GM12878 (cell line): ENCODE results near the gene ACOT7. TPM values are rescaled to one million over a fixed set of nuclear protein-coding genes. Genes with fewer than 3 reads are reported as not detected.

Experiments used
- ATAC-seq: fragments of 200-7000 bp; cut with Tn5 transposase; 3 replicates; pipeline ENCODE4 v1.9.1; 2020; ENCODE audit warnings: mild to moderate bottlenecking, moderate library complexity
- BruUV-seq: library from RNA; stranded (reverse); fragments of 400-500 nt; replicated peaks from 2 replicates; lab custom pipeline; 2021; lab: Mats Ljungman, UMichigan
- CTCF ChIA-PET: fragments of 300-600 bp; sonication (Branson Sonifier 250); formaldehyde crosslinking; extraction: SDS; loops from one replicate; lab custom pipeline; 2021; ENCODE audit warnings: inconsistent platforms; lab: Yijun Ruan, JAX
- POLR2A ChIA-PET: fragments of 350-600 bp; formaldehyde crosslinking; extraction: SDS; loops from one replicate; lab custom pipeline; 2021; ENCODE audit warnings: inconsistent platforms; lab: Charles Lee
- RAD21 ChIA-PET: fragments of 300-600 bp; sonication (Branson Sonifier 250); formaldehyde crosslinking; loops from one replicate; lab custom pipeline; 2023; ENCODE audit warnings: antibody characterized with exemption; ENCODE audit not compliant: unreplicated experiment; lab: Charles Lee
- SMC1A ChIA-PET: fragments of 300-600 bp; sonication (Branson Sonifier 250); formaldehyde crosslinking; loops from one replicate; lab custom pipeline; 2023; ENCODE audit not compliant: unreplicated experiment, uncharacterized antibody; lab: Charles Lee
- DNase-seq: peaks from one replicate; pipeline ENCODE4 v3.0.0-alpha.2; 2011; ENCODE audit warnings: low read depth, low spot score
- FAIRE-seq: peaks from 3 replicates; lab custom pipeline; 2011; peaks lifted over from hg19 to GRCh38; lab: Jason Lieb, UNC
- H2AFZ ChIP-seq: 2 replicates; pipeline ENCODE4 v1.6.0; 2011; ENCODE audit warnings: low read depth, low read length, control low read depth; ENCODE audit not compliant: control insufficient read depth
- H3K27ac ChIP-seq: 2 replicates; pipeline ENCODE4 v1.5.1; 2011; ENCODE audit warnings: control low read depth; ENCODE audit not compliant: control insufficient read depth, insufficient read depth
- H3K27me3 ChIP-seq, 2 experiments: replicated peaks in 1 of 2; 2 replicates each; pipeline versions ENCODE4 v1.6.0 to v1.6.1; 2011; ENCODE audit warnings: low read length in 1 of 2; ENCODE audit not compliant: control insufficient read depth in 2 of 2, insufficient read depth in 2 of 2
- H3K36me3 ChIP-seq, 2 experiments: 2 replicates each; pipeline ENCODE4 v1.5.1; 2011; ENCODE audit warnings: low read length in 1 of 2; ENCODE audit not compliant: control insufficient read depth in 2 of 2, insufficient read depth in 2 of 2
- H3K4me1 ChIP-seq: 2 replicates; pipeline ENCODE4 v1.6.1; 2011; ENCODE audit warnings: mild to moderate bottlenecking, low read length, moderate library complexity, mixed read lengths; ENCODE audit not compliant: control insufficient read depth, insufficient read depth
- H3K4me2 ChIP-seq: 2 replicates; pipeline ENCODE4 v1.6.0; 2011; ENCODE audit warnings: control low read depth; ENCODE audit not compliant: control insufficient read depth, insufficient read depth
- H3K4me3 ChIP-seq: fragments of 200-600 bp; sonication (generic); 2 replicates; pipeline ENCODE4 v1.5.1; 2016
- H3K79me2 ChIP-seq: 2 replicates; pipeline ENCODE4 v1.6.0; 2011; ENCODE audit warnings: low read length; ENCODE audit not compliant: control insufficient read depth, insufficient read depth
- H3K9ac ChIP-seq: 2 replicates; pipeline ENCODE4 v1.8.0; 2011; ENCODE audit warnings: low read length, control low read depth, mixed read lengths; ENCODE audit not compliant: control insufficient read depth, insufficient read depth
- H3K9me3 ChIP-seq: replicated peaks from 3 replicates; pipeline ENCODE4 v1.5.1; 2011; ENCODE audit warnings: mild to moderate bottlenecking, low read length; ENCODE audit not compliant: control insufficient read depth, insufficient read depth
- H4K20me1 ChIP-seq: 2 replicates; pipeline ENCODE4 v1.6.0; 2011; ENCODE audit not compliant: control insufficient read depth, insufficient read depth
- CBX5 ChIP-seq: sonication (generic); IDR thresholded peaks from 2 replicates; pipeline ENCODE4 v1.6.1; 2016; ENCODE audit warnings: low read depth, moderate library complexity, mild to moderate bottlenecking, inconsistent platforms
- CHD4 ChIP-seq: fragments of 200-600 bp; sonication (generic); IDR thresholded peaks from 2 replicates; pipeline ENCODE4 v1.6.1; 2016; ENCODE audit warnings: mild to moderate bottlenecking
- CREM ChIP-seq: IDR thresholded peaks from 2 replicates; pipeline ENCODE4 v1.6.1; 2014; ENCODE audit warnings: antibody characterized with exemption, low read depth
- EGR1 ChIP-seq, 2 experiments: IDR thresholded peaks; 1 replicate in 1 of 2; 2 replicates in 1 of 2; pipeline ENCODE4 v1.6.1; 2011 to 2012; ENCODE audit warnings: low read depth in 2 of 2, low read length in 2 of 2, borderline replicate concordance in 1 of 2, mild to moderate bottlenecking in 1 of 2, moderate library complexity in 1 of 2
- HDAC6 ChIP-seq: fragments of 200-600 bp; sonication (generic); IDR thresholded peaks from one replicate; pipeline ENCODE4 v1.8.0; 2017; ENCODE audit warnings: antibody characterized with exemption; ENCODE audit not compliant: unreplicated experiment
- IKZF1 ChIP-seq: fragments of 450-650 bp; conservative IDR thresholded peaks from 2 replicates; pipeline ENCODE4 v1.6.1; 2017; ENCODE audit warnings: antibody characterized with exemption, mild to moderate bottlenecking
- JUNB ChIP-seq: IDR thresholded peaks from 2 replicates; pipeline ENCODE4 v1.6.1; 2016; ENCODE audit warnings: antibody characterized with exemption, mild to moderate bottlenecking
- LARP7 ChIP-seq: fragments of 450-650 bp; IDR thresholded peaks from 2 replicates; pipeline ENCODE4 v1.6.1; 2017; ENCODE audit warnings: mild to moderate bottlenecking
- MEF2A ChIP-seq: IDR thresholded peaks from 2 replicates; pipeline ENCODE4 v1.6.1; 2011; ENCODE audit warnings: low read depth, mild to moderate bottlenecking, low read length, moderate library complexity; ENCODE audit not compliant: insufficient read depth
- MTA2 ChIP-seq: fragments of 450-650 bp; IDR thresholded peaks from 2 replicates; pipeline ENCODE4 v1.6.1; 2016; ENCODE audit warnings: low read depth, mild to moderate bottlenecking, moderate library complexity
- POLR2AphosphoS2 ChIP-seq: IDR thresholded peaks from 2 replicates; pipeline ENCODE4 v1.6.1; 2011; ENCODE audit warnings: low read depth, mild to moderate bottlenecking, low read length, improper control_type of control experiment, moderate library complexity
- SREBF2 ChIP-seq: IDR thresholded peaks from 2 replicates; pipeline ENCODE4 v1.6.1; 2012; ENCODE audit warnings: mild to moderate bottlenecking, low read length
- SRF ChIP-seq, 2 experiments: IDR thresholded peaks; 2 replicates each; pipeline ENCODE4 v1.6.1; 2011; ENCODE audit warnings: low read depth in 2 of 2, low read length in 2 of 2, mild to moderate bottlenecking in 1 of 2, moderate library complexity in 1 of 2
- STAT1 ChIP-seq: fragments of 450-650 bp; conservative IDR thresholded peaks from 2 replicates; pipeline ENCODE4 v1.6.1; 2014; ENCODE audit warnings: antibody characterized with exemption, mild to moderate bottlenecking
- STAT3 ChIP-seq: IDR thresholded peaks from 2 replicates; pipeline ENCODE4 v1.6.1; 2011; ENCODE audit warnings: low read depth, low read length, improper control_type of control experiment
- TARDBP ChIP-seq: IDR thresholded peaks from 2 replicates; pipeline ENCODE4 v1.6.1; 2016; ENCODE audit warnings: borderline replicate concordance
- ZNF24 ChIP-seq: fragments of 450-650 bp; IDR thresholded peaks from 2 replicates; pipeline ENCODE4 v1.6.1; 2017; ENCODE audit warnings: antibody characterized with exemption, mild to moderate bottlenecking
- ZNF274 ChIP-seq: IDR thresholded peaks from one replicate; pipeline ENCODE4 v1.8.0; 2011; ENCODE audit not compliant: insufficient read length, insufficient read depth
- WGBS: methylation state at CpG from one replicate; pipeline ENCODE4 v1.1.6; 2016; ENCODE audit warnings: low lambda C conversion rate; ENCODE audit not compliant: insufficient replicate concordance, insufficient coverage; ENCODE audit errors: missing lambda C conversion rate; 5-methylcytosine and 5-hydroxymethylcytosine counted together
- in situ Hi-C: fragments of 300-500 bp; cut with MboI; formaldehyde crosslinking; loops from 9 replicates; pipeline ENCODE4 v1.14.3; 2018; ENCODE audit warnings: mixed read lengths
- intact Hi-C: fragments of 100-400 bp; cut with micrococcal nuclease; formaldehyde crosslinking; loops from one replicate; pipeline ENCODE4 v1.14.2; 2022; ENCODE audit not compliant: unreplicated experiment
- polyA plus RNA-seq, 11 experiments: library from polyadenylated mRNA; depleted of rRNA in 4 of 11; unstranded in 6 of 11; stranded (reverse) in 5 of 11; fragments of >200 nt; fragmentation: Nextera tagmentation in 4 of 11; fragmentation: Illumina TruSeq in 1 of 11; extraction: Ambion mirVana in 4 of 11; extraction: Trizol in 1 of 11; gene quantifications; 1 replicate in 1 of 11; 2 replicates in 10 of 11; pipeline versions ENCODE4 v1.2.1 to v1.2.3, GENCODE V29; 2011 to 2016; ENCODE audit warnings: inconsistent platforms in 2 of 11, missing spikeins in 2 of 11, low read depth in 1 of 11
- total RNA-seq, 4 experiments: library from RNA; depleted of rRNA in 3 of 4; stranded (reverse); fragments of >200 nt in 3 of 4; fragmentation: Illumina TruSeq in 1 of 4; extraction: Trizol in 1 of 4; gene quantifications; 2 replicates each; pipeline versions ENCODE4 v1.2.1 to v1.2.3, GENCODE V29; 2013 to 2021
- TF ChIP-seq, protein P1 (sequence below): IDR thresholded peaks from 2 replicates; pipeline ENCODE4 v1.6.1; 2011; ENCODE audit warnings: borderline replicate concordance, low read depth, mild to moderate bottlenecking, moderate library complexity, mixed read lengths, low read length; ENCODE audit not compliant: insufficient read depth; ENCODE audit errors: extremely low read length
- TF ChIP-seq, protein P2 (sequence below), 3 experiments: IDR thresholded peaks in 2 of 3; conservative IDR thresholded peaks in 1 of 3; 2 replicates each; pipeline ENCODE4 v1.5.1; 2011; ENCODE audit warnings: low read depth in 3 of 3, low read length in 3 of 3, mild to moderate bottlenecking in 3 of 3, control low read depth in 2 of 3, moderate library complexity in 2 of 3, inconsistent platforms in 1 of 3, mixed read lengths in 1 of 3; ENCODE audit not compliant: control insufficient read depth in 2 of 3, insufficient read depth in 1 of 3; ENCODE audit errors: extremely low read depth in 1 of 3
- TF ChIP-seq, protein P3 (sequence below): fragments of 450-650 bp; IDR thresholded peaks from 2 replicates; pipeline ENCODE4 v1.6.1; 2017; ENCODE audit warnings: borderline replicate concordance

ACOT7 gene
- total and polyA plus RNA-seq, 10 of the 15 experiments (the other 5 are each of a cell fraction or from before 2014, with no cell fraction given), result 8.9 to 206 (median 61.2) TPM

DNA sequence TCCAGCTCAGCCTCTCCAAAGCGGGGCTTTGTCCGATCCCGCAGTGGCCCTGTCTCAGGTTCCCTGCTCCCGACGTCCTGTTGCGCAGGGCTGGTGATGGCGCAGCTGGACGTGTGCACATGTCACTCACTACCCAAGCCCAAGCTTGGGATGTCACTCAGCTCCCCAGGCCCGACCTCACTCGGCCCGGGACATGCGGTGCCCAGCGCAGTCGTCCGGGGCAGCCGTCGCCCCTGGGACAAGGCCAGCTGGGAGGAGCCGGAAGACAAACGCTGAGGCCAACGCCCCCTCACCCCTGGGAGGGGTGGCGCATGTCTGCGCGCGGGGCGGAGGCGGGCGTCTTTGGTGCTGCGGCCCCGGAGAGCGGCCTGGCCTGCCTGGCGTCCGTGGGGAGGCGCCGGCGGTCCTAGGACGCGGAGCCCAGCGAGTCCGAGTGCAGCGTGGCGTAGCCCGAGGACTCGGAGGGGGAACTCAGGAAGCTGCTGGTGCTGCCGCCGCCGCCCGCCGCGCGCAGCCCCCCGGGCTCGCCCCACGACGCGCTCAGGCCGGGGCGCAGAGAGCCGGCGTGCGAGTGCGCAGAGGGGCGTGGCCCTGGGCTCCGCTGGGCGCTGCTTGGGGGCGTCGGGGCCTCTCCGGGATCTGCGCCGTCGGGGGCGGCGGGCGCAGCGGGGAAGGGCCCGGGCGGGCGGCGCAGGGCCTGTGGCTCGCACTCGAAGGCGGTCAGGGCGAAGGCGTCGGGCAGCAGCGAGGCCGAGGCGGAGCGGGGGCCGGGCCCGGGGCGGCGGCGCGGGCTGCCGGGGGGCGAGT, 144.4 kb downstream of the ACOT7 start:
- 14% methylated on average over 51 of the region's 96 CpGs for WGBS
- no peak for TF ChIP-seq MTA2
- TF ChIP-seq STAT1, result no peak
- no peak for TF ChIP-seq STAT3
- TF ChIP-seq, protein P1, sequence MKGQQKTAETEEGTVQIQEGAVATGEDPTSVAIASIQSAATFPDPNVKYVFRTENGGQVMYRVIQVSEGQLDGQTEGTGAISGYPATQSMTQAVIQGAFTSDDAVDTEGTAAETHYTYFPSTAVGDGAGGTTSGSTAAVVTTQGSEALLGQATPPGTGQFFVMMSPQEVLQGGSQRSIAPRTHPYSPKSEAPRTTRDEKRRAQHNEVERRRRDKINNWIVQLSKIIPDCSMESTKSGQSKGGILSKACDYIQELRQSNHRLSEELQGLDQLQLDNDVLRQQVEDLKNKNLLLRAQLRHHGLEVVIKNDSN, result no peak
- TF ChIP-seq IKZF1, result 0 out of 2 replicates have a peak, but pooled peaks have one; percentile 27
- no peak for TF ChIP-seq POLR2AphosphoS2
- no peak for TF ChIP-seq ZNF274
- no peak for TF ChIP-seq CBX5
- no peak for TF ChIP-seq CREM
- no peak for TF ChIP-seq SRF (IDR thresholded peaks at IDR 0.05; ENCODE audit: low read depth in 2 of 2, low read length in 2 of 2)
- TF ChIP-seq, protein P2, sequence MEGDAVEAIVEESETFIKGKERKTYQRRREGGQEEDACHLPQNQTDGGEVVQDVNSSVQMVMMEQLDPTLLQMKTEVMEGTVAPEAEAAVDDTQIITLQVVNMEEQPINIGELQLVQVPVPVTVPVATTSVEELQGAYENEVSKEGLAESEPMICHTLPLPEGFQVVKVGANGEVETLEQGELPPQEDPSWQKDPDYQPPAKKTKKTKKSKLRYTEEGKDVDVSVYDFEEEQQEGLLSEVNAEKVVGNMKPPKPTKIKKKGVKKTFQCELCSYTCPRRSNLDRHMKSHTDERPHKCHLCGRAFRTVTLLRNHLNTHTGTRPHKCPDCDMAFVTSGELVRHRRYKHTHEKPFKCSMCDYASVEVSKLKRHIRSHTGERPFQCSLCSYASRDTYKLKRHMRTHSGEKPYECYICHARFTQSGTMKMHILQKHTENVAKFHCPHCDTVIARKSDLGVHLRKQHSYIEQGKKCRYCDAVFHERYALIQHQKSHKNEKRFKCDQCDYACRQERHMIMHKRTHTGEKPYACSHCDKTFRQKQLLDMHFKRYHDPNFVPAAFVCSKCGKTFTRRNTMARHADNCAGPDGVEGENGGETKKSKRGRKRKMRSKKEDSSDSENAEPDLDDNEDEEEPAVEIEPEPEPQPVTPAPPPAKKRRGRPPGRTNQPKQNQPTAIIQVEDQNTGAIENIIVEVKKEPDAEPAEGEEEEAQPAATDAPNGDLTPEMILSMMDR (IDR thresholded peaks at IDR 0.05 in 2 of 3, conservative IDR thresholded peaks at IDR 0.05 in 1 of 3; ENCODE audit: control insufficient read depth in 2 of 3, extremely low read depth in 1 of 3, insufficient read depth in 1 of 3, low read depth in 3 of 3, low read length in 3 of 3), result no peak
- no peak for TF ChIP-seq SREBF2
- TF ChIP-seq LARP7, result 0 out of 2 replicates have a peak, but pooled peaks have one; percentile 47
- no peak for TF ChIP-seq JUNB
- no peak for TF ChIP-seq TARDBP
- TF ChIP-seq MEF2A, result no peak
- TF ChIP-seq, protein P3, sequence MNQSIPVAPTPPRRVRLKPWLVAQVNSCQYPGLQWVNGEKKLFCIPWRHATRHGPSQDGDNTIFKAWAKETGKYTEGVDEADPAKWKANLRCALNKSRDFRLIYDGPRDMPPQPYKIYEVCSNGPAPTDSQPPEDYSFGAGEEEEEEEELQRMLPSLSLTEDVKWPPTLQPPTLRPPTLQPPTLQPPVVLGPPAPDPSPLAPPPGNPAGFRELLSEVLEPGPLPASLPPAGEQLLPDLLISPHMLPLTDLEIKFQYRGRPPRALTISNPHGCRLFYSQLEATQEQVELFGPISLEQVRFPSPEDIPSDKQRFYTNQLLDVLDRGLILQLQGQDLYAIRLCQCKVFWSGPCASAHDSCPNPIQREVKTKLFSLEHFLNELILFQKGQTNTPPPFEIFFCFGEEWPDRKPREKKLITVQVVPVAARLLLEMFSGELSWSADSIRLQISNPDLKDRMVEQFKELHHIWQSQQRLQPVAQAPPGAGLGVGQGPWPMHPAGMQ, result no peak
- no peak for TF ChIP-seq EGR1 (IDR thresholded peaks at IDR 0.05; ENCODE audit: borderline replicate concordance in 1 of 2, low read depth in 2 of 2, low read length in 2 of 2)
- no peak for TF ChIP-seq ZNF24
- TF ChIP-seq CHD4, result no peak
- peak; percentile 72 for TF ChIP-seq HDAC6

More for the DNA sequence above, 144.4 kb downstream of the ACOT7 start:
- no peak overlapping the region for H3K4me2 ChIP-seq
- H3K27ac ChIP-seq, result no peak overlapping the region
- intact Hi-C loops, result no loop called here
- ChIA-PET RAD21 (interaction anchor here (3.2 kb wide), 1 partner anchor 153 kb away, joined by 15 read pairs; no protein-coding TSS in a partner anchor), POLR2A (no interaction called here), SMC1A (interaction anchor here (1.2 to 3.0 kb wide), 4 partner anchors 11 to 152 kb away, joined by 3 to 9 read pairs (median 6); no protein-coding TSS in a partner anchor), CTCF (interaction anchor here (0.6 to 5.2 kb wide), 8 partner anchors 12 to 158 kb away, joined by 3 to 47 read pairs (median 12); partner anchors contain the start of gene ICMT)
- no peaks in the 10 kb centered on the region for H3K36me3 ChIP-seq
- H3K9ac ChIP-seq, result no peak overlapping the region
- no peak for FAIRE-seq
- in situ Hi-C loops, result loop anchor here (5.0 kb wide), 1 partner anchor 98 kb away; no protein-coding TSS in a partner anchor
- H3K79me2 ChIP-seq, result no peaks in the 10 kb centered on the region
- H3K4me3 ChIP-seq, result no peak overlapping the region
- no TSS peak for BruUV-seq
- H4K20me1 ChIP-seq, result no peaks in the 10 kb centered on the region
- peaks cover 1 to 13% of the 10 kb centered on the region in 2 experiments; a peak in 3 of 4 replicates for H3K27me3 ChIP-seq
- no peak for DNase-seq
- peak; percentile 6; the same call in 2 of the 3 replicates for ATAC-seq
- peaks cover 5% of the 10 kb centered on the region for H3K4me1 ChIP-seq
- H2AFZ ChIP-seq, result no peak overlapping the region
- H3K9me3 ChIP-seq, result no peaks in the 10 kb centered on the region
